AG04449 (cell line): ENCODE measurements around the gene TREX2.

Experiments
- CTCF ChIA-PET: fragments of 350-600 bp; formaldehyde crosslinking; extraction: SDS; loops from one replicate; lab custom pipeline; 2021; ENCODE audit warnings: antibody characterized with exemption; lab: Yijun Ruan, JAX
- POLR2A ChIA-PET: fragments of 400-600, 350-600 bp; formaldehyde crosslinking; extraction: SDS; loops from one replicate; lab custom pipeline; 2020; ENCODE audit warnings: antibody characterized with exemption, inconsistent platforms; lab: Yijun Ruan, JAX
- DNase-seq: peaks from one replicate; pipeline ENCODE4 v3.0.0-alpha.2; 2010; ENCODE audit warnings: low read depth, low spot score
- H3K4me3 ChIP-seq: 2 replicates; pipeline ENCODE4 v1.5.1; 2011; ENCODE audit warnings: low read depth, mild to moderate bottlenecking, control low read depth, low read length
- CTCF ChIP-seq: IDR thresholded peaks from one replicate; pipeline ENCODE4 v1.5.1; 2011; ENCODE audit warnings: mild to moderate bottlenecking, moderate library complexity, low read length, control low read depth, inconsistent platforms; ENCODE audit not compliant: insufficient read depth; ENCODE audit errors: missing control alignments

Gene TREX2

DNA sequence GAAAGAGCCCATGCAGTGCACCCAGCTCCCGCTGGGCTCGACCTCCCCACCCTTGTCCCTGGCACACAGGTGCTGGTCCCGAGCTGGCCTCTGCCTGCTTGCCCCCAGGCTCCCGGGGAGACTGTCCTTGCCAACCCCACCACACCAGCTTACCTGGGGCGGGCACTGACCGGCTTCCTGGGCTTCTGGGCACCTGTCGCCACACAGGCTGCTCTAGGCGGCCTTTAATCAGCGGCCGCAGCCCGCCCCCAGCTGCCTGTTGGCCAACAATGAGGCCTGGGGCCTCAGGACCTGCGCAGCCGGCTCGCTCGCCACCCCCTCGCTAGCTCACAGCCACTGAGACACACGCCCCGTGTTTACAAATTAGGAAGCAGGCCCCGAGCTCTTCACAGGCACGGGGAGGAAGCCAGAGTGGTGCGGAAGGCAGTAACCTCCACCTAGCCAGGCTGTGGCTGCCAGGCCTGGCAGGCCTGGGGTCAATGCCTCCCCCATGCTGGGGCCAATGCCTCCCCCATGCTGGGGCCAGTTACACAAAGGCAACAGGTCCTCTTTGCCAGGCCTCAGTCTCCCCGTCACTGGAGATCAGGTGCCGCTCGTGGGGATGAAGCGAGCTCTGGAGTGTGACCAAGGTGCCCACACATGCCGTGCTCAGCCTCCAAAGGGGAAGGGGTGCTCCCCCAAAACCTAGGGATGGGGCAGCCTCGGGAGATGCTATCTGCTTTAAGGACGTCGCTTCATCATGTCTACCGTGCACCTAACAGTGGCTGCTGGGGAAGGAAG is at the start of gene TREX2:
Gene TREX2 (minus strand): TSS at position 201 of the 780 bp plus-strand sequence. CDS start 626 bp downstream, outside the sequence.
- H3K4me3 ChIP-seq, result no peak within 1 kb of the TSS
- no peak for TF ChIP-seq CTCF
- POLR2A ChIA-PET, result no interaction called here
- no peak for DNase-seq
- CTCF ChIA-PET, result no interaction called here

DNA sequence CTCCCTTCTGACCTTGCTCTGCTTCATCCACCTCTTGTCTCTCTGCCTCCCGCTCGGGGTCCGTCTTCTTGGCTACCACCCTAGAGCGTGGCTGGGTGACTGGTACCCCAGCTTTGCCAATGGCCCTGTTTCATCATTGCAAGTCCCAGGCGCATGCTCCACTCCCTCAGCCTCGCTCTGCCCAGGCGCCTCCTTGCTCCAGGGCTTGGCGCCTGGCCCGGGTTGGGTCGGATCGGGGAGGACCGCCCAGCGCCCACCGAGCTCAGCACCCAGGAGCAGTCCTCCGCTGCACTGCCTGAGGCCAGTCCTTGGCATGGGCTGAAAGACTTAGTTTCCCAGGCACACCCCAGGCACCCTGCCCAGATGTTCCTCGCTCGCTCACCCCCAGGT is 49.5 kb upstream of the TREX2 start:
- ChIA-PET CTCF (interaction anchor here (0.9 to 8.1 kb wide), 8 partner anchors 11 to 554 kb away, joined by 3 to 90 read pairs (median 6); partner anchors contain the start of gene HAUS7), POLR2A (interaction anchor here (0.8 to 1.6 kb wide), 3 partner anchors 10 to 26 kb away, joined by 3 to 15 read pairs (median 4); partner anchors contain the start of gene HAUS7)
- no peak for TF ChIP-seq CTCF
- DNase-seq, result no peak
- H3K4me3 ChIP-seq, result peak overlapping the region; percentile 72

DNA sequence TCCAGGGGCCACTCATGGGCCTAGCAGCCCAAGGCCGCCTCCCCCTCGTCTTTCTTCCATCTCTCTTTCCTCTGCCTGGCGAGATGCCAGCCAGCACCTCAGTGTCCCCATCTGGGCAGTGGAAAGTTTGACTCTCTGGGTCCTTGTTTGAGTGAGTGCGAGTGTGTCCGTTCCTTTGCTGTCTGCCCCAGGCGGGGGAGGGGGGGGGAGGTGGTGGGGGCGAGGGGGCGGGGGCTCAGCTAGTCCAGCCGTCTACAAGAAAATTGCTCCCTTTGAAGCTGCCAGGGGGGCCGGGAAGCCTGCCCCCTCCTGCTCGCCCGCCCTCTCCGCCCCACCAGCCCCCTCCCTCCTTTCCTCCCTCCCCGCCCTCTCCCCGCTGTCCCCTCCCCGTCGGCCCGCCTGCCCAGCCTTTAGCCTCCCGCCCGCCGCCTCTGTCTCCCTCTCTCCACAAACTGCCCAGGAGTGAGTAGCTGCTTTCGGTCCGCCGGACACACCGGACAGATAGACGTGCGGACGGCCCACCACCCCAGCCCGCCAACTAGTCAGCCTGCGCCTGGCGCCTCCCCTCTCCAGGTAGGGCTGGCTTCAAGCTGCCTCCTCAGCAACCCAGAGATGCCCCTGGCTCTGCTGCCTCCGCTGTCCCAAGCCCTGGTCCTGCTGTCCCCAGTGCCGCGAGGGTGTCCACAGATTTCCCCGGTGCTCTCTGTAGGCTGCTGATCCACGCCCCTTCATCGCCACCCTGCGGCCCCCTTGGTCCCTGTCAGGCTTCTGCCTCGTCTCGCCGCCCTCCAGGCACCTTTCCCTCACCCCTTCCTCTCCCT is 48.9 kb upstream of the TREX2 start, which contains the start of gene BGN:
Gene BGN (plus strand): TSS at position 440 of the 821 bp plus-strand sequence. CDS start 9,652 bp downstream, outside the sequence.
- peak within 1 kb of the TSS; percentile 72 for H3K4me3 ChIP-seq
- ChIA-PET POLR2A (interaction anchor here (0.8 to 1.6 kb wide), 3 partner anchors 16 to 25 kb away, joined by 3 to 15 read pairs (median 4); partner anchors contain the start of gene HAUS7), CTCF (interaction anchor here (0.9 to 8.1 kb wide), 8 partner anchors 12 to 553 kb away, joined by 3 to 90 read pairs (median 6); partner anchors contain the start of gene HAUS7)
- DNase-seq, result no peak
- peak; percentile 59 for TF ChIP-seq CTCF

DNA sequence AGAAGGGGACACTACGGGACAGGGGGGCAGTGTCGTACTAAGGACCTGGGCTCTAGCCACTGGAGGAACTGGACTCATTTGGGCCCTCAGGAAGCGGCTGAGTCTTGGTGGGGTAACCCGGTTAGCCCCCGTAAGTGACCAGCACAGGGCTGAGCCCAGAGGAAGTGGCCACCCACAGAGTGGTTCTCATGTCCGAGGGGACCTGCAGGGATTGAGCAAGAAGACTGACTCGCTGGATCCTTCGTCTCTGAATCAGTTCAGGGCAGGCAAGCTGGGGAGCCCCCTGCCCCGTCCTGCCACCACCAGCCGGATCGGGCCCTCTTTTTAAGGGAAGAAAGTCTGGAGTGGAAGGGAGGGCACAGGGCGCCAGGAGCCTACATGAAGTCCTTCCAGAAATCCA is 48.2 kb upstream of the TREX2 start:
- peak overlapping the region; percentile 72 for H3K4me3 ChIP-seq
- no peak for DNase-seq
- POLR2A ChIA-PET, result interaction anchor here (0.7 to 0.8 kb wide), 2 partner anchors 17 to 20 kb away, joined by 4 read pairs; no protein-coding TSS in a partner anchor
- no peak for TF ChIP-seq CTCF
- CTCF ChIA-PET, result interaction anchor here (1.1 to 8.1 kb wide), 6 partner anchors 12 to 552 kb away, joined by 3 to 90 read pairs (median 13); partner anchors contain the start of gene HAUS7

GRCh38 chrX:153493085-153493484 is 47.2 kb upstream of the TREX2 start:
- ChIA-PET POLR2A (no interaction called here), CTCF (interaction anchor here (1.1 to 8.1 kb wide), 5 partner anchors 13 to 551 kb away, joined by 3 to 90 read pairs (median 21); partner anchors contain the start of gene HAUS7)
- DNase-seq, result no peak
- no peak for TF ChIP-seq CTCF
- no peak overlapping the region for H3K4me3 ChIP-seq
